Activated naive CD4-positive, alpha-beta T cell treated with anti-CD3 and anti-CD28 coated beads for 36 hours (primary cell): ENCODE measurements around the gene CNIH3. TPM values are rescaled to one million over a fixed set of nuclear protein-coding genes. Genes with fewer than 3 reads are reported as not detected.

ENCODE experiments used
- CTCF ChIA-PET: fragments of 350-600 bp; sonication (Branson Sonifier 250); formaldehyde crosslinking; loops from one replicate; lab custom pipeline; 2021; ENCODE audit warnings: antibody characterized with exemption; lab: Charles Lee
- DNase-seq: peaks from one replicate; pipeline ENCODE4 v3.0.0-alpha.2; 2020
- H3K27ac Mint-ChIP-seq: one replicate; pipeline ENCODE4 v1.8.0; 2021; ENCODE audit warnings: mild to moderate bottlenecking, mixed read lengths
- H3K27me3 Mint-ChIP-seq: one replicate; pipeline ENCODE4 v1.8.0; 2021; ENCODE audit warnings: low read depth, mixed read lengths
- H3K36me3 Mint-ChIP-seq: one replicate; pipeline ENCODE4 v1.8.0; 2021; ENCODE audit warnings: low read depth, mixed read lengths
- H3K4me1 Mint-ChIP-seq: one replicate; pipeline ENCODE4 v1.8.0; 2021; ENCODE audit warnings: low read depth, mixed read lengths
- H3K4me3 Mint-ChIP-seq: one replicate; pipeline ENCODE4 v1.8.0; 2021; ENCODE audit warnings: mild to moderate bottlenecking, moderate library complexity, mixed read lengths
- H3K9me3 Mint-ChIP-seq: one replicate; pipeline ENCODE4 v1.8.0; 2021; ENCODE audit warnings: mixed read lengths
- intact Hi-C: fragments of 100-400 bp; cut with micrococcal nuclease; formaldehyde crosslinking; loops from one replicate; pipeline ENCODE4 v1.15.1; 2023
- total RNA-seq, 2 experiments: library from RNA; stranded (reverse); gene quantifications; one replicate each; pipeline ENCODE4 v1.2.3, GENCODE V29; 2021

Gene CNIH3
- total RNA-seq, 2 experiments from 2014 or later, result 0.59 to 2.5 TPM

GRCh38 chr1:224733027-224733911 is 117.2 kb downstream of the CNIH3 start:
- H3K9me3 Mint-ChIP-seq, result no peaks in the 10 kb centered on the region
- intact Hi-C loops, result loop anchor here (5.0 kb wide), 1 partner anchor 236 kb away; no protein-coding TSS in a partner anchor
- H3K27me3 Mint-ChIP-seq, result no peaks in the 10 kb centered on the region
- peak overlapping the region; percentile 39 for H3K27ac Mint-ChIP-seq
- CTCF ChIA-PET, result no interaction called here
- H3K4me1 Mint-ChIP-seq, result peaks cover 24% of the 10 kb centered on the region
- H3K4me3 Mint-ChIP-seq, result no peak overlapping the region
- peak; percentile 18 for DNase-seq
- no peaks in the 10 kb centered on the region for H3K36me3 Mint-ChIP-seq

DNA sequence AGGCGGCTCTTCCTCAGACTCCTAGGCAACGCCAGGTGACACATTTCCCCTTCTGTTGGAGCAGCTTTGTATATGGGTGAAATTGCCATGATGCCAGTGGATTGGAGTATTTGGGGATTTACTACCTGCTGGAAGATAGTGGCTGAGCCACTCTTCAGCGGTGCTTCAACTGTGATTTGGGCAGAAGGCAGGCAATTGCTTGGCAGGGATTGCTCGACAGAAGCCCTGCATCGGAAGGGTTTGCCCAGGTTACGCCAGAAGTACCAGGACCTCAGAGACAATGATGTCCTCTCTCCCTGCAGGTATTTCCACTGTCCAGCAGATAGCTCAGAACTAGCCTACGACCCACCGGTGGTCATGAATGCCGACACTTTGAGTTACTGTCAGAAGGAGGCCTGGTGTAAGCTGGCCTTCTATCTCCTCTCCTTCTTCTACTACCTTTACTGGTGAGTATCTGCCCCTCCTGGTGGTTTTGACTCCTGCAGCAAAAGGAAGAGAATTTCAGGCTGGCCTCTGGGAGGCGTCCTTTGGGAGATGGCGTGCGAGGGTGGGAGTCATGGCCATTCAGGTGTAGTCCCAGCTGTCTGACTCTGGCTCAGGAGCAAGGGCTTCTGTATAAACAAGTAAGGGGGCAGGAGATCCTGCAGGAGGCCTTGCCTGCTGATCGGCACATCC is 118.3 kb downstream of the CNIH3 start:
- DNase-seq, result no peak
- no peaks in the 10 kb centered on the region for H3K9me3 Mint-ChIP-seq
- H3K4me3 Mint-ChIP-seq, result no peak overlapping the region
- no peak overlapping the region for H3K27ac Mint-ChIP-seq
- H3K4me1 Mint-ChIP-seq, result peaks cover 24% of the 10 kb centered on the region
- intact Hi-C loops, result loop anchor here (5.0 kb wide), 1 partner anchor 237 kb away; no protein-coding TSS in a partner anchor
- CTCF ChIA-PET, result interaction anchor here (1.0 kb wide), 1 partner anchor 117 kb away, joined by 4 read pairs; no protein-coding TSS in a partner anchor
- no peaks in the 10 kb centered on the region for H3K27me3 Mint-ChIP-seq
- H3K36me3 Mint-ChIP-seq, result no peaks in the 10 kb centered on the region

- Mint-ChIP-seq H3K9me3 (no peaks in the 10 kb centered on the region), H3K4me3 (no peak overlapping the region), H3K36me3 (no peaks in the 10 kb centered on the region), H3K27ac (no peak overlapping the region), H3K4me1 (peaks cover 26% of the 10 kb centered on the region), H3K27me3 (no peaks in the 10 kb centered on the region)
- DNase-seq, result peak; percentile 60
- CTCF ChIA-PET, result interaction anchor here (0.8 to 1.0 kb wide), 2 partner anchors 22 to 116 kb away, joined by 3 to 4 read pairs; no protein-coding TSS in a partner anchor
- intact Hi-C loops, result loop anchor here (1.0 to 5.0 kb wide), 2 partner anchors 10 to 67 kb away; no protein-coding TSS in a partner anchor
Measured at GRCh38 chr1:224735159-224735558, 119.0 kb downstream of the CNIH3 start.

GRCh38 chr1:224736619-224737352 is 120.7 kb downstream of the CNIH3 start:
- peak; percentile 36 for DNase-seq
- Mint-ChIP-seq H3K27me3 (no peaks in the 10 kb centered on the region), H3K4me3 (no peak overlapping the region), H3K36me3 (no peaks in the 10 kb centered on the region), H3K4me1 (peaks cover 26% of the 10 kb centered on the region), H3K27ac (no peak overlapping the region), H3K9me3 (no peaks in the 10 kb centered on the region)
- intact Hi-C loops, result loop anchor here (5.0 kb wide), 1 partner anchor 66 kb away; no protein-coding TSS in a partner anchor
- CTCF ChIA-PET, result interaction anchor here (2.0 kb wide), 1 partner anchor 92 kb away, joined by 5 read pairs; no protein-coding TSS in a partner anchor

DNA sequence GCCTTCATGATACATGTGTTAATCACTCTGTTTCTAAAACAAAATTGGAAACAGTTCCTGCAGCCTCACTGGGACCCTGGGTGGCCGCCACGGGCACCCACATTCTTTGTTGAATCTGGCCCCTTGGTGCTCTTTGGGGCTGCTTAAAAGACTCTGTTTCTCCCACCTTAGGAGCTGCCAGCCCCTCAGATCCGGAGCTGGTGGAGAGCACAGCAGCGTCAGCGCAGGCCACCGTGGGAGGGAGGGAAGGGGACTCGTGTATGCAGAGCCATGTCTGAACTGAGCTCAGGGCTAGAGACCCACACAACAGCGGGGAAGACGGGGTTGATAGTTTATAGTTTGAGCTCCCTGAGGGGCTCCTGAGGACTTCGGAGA is 121.2 kb downstream of the CNIH3 start:
- no peaks in the 10 kb centered on the region for H3K36me3 Mint-ChIP-seq
- no peak overlapping the region for H3K4me3 Mint-ChIP-seq
- H3K9me3 Mint-ChIP-seq, result no peaks in the 10 kb centered on the region
- H3K27ac Mint-ChIP-seq, result no peak overlapping the region
- CTCF ChIA-PET, result interaction anchor here (2.0 kb wide), 1 partner anchor 93 kb away, joined by 5 read pairs; no protein-coding TSS in a partner anchor
- H3K27me3 Mint-ChIP-seq, result no peaks in the 10 kb centered on the region
- intact Hi-C loops, result loop anchor here (5.0 kb wide), 1 partner anchor 65 kb away; no protein-coding TSS in a partner anchor
- peaks cover 26% of the 10 kb centered on the region for H3K4me1 Mint-ChIP-seq
- no peak for DNase-seq

DNA sequence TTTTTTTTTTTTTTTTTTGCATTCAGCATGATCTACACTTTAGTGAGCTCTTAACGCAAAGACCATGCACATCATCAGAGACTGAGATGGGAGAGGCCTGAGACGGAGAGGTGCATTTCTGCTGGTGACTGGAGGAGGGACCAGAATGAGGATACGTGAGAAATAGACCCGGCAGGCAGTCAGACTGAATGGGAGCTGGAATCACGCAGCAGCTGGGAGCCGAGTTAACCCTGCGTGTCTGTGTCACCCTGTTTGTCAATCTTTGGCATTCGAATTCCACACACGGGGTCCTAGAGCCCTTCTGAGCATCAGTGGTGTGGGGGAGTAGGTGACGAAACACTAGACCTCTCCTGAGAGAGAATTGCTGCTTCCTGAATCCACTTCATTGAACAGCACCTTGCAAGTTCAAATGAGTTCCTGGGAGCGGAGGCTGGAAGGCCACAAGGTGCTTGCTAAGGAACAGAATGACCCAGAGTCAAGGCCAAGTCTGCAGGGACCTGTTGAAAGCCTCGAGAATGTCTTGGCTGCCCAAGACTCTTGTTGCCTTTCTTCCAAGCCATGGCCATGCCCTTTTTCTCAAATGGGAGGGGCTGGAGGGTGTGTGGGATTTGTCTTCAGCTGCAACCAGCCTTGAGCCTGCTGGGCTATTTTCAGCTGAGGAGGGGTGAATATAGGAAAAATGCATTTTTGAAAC is 123.3 kb downstream of the CNIH3 start:
- Mint-ChIP-seq H3K27ac (no peak overlapping the region), H3K4me1 (peaks cover 18% of the 10 kb centered on the region), H3K36me3 (no peaks in the 10 kb centered on the region), H3K4me3 (no peak overlapping the region), H3K9me3 (no peaks in the 10 kb centered on the region), H3K27me3 (peaks cover 5% of the 10 kb centered on the region)
- intact Hi-C loops, result loop anchor here (5.0 kb wide), 1 partner anchor 63 kb away; no protein-coding TSS in a partner anchor
- DNase-seq, result no peak
- CTCF ChIA-PET, result no interaction called here

GRCh38 chr1:224739997-224740684 is 124.0 kb downstream of the CNIH3 start:
- Mint-ChIP-seq H3K27ac (no peak overlapping the region), H3K9me3 (no peaks in the 10 kb centered on the region), H3K4me3 (no peak overlapping the region), H3K27me3 (peaks cover 5% of the 10 kb centered on the region), H3K36me3 (no peaks in the 10 kb centered on the region), H3K4me1 (peaks cover 14% of the 10 kb centered on the region)
- intact Hi-C loops, result loop anchor here (5.0 kb wide), 1 partner anchor 62 kb away; no protein-coding TSS in a partner anchor
- CTCF ChIA-PET, result no interaction called here
- no peak for DNase-seq

DNA sequence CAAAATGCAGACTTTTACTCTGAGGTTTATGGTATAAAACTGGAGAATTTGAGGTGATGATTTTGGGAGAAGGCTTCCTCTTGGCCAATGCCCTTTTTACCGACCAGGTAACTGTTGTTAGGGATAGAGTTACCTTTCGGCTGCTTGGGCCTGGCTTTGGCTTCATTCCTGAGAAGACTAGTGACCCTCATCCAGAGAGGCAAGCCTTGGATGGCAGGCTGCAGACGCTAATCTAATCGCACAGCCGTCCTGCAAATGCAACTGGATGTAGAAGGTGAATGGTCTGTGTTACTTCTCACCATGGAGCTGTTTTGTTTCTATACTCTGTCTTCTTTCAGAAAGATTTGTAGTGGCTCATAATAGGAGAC is 124.6 kb downstream of the CNIH3 start:
- DNase-seq, result no peak
- intact Hi-C loops, result no loop called here
- CTCF ChIA-PET, result no interaction called here
- Mint-ChIP-seq H3K4me1 (peaks cover 17% of the 10 kb centered on the region), H3K27me3 (peaks cover 5% of the 10 kb centered on the region), H3K9me3 (no peaks in the 10 kb centered on the region), H3K27ac (no peak overlapping the region), H3K4me3 (no peak overlapping the region), H3K36me3 (no peaks in the 10 kb centered on the region)

DNA sequence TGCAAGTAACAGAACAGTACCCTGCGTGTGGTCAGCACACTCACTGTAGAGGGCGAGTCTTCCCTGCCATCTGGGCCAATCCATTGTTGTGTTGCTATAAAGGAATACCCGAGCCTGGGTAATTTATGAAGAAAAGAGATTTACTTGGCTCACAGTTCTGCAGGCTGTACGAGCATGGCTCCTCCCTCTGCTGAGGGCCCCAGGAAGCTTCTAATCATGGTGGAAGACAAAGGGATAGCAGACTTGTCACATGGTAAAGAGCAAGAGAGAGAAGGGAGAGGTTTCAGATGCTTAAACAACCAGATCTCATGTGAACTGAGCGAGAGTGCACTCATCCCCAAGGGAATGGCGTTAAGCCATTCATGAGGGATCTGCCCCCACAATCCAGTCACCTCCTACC is 126.2 kb downstream of the CNIH3 start:
- CTCF ChIA-PET, result no interaction called here
- no peak overlapping the region for H3K27ac Mint-ChIP-seq
- intact Hi-C loops, result no loop called here
- H3K36me3 Mint-ChIP-seq, result no peaks in the 10 kb centered on the region
- no peak for DNase-seq
- no peak overlapping the region for H3K4me3 Mint-ChIP-seq
- H3K27me3 Mint-ChIP-seq, result peaks cover 5% of the 10 kb centered on the region
- H3K4me1 Mint-ChIP-seq, result peaks cover 26% of the 10 kb centered on the region
- H3K9me3 Mint-ChIP-seq, result no peaks in the 10 kb centered on the region

DNA sequence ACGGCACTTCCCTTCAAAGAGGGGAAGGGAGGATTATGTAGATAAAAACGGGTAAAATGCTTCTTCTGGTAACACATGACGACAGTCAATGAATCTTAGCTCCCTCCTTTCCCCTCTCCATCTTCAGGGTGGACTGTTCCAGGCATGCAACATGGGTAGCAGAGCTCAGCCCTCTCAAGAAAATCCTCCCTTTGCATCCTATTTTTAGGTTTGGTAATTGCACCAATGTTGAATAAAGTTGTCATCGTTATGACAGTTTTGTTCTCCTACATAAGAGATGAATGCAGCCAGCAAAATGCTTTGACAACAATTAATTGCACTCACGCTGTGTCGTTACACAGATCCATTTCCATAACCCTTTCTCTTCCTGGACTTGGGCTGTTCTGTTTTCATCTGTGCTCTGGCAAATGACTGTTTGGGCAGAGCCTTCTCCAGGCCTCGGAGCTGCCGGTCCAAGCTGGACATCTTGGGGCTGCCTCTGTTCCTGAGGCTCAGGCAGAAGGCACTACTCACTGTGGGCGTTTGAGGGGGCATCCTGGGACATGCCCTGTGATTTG is 127.6 kb downstream of the CNIH3 start:
- H3K27ac Mint-ChIP-seq, result no peak overlapping the region
- peaks cover 26% of the 10 kb centered on the region for H3K4me1 Mint-ChIP-seq
- no peak overlapping the region for H3K4me3 Mint-ChIP-seq
- intact Hi-C loops, result no loop called here
- CTCF ChIA-PET, result no interaction called here
- no peak for DNase-seq
- H3K27me3 Mint-ChIP-seq, result peaks cover 5% of the 10 kb centered on the region
- no peaks in the 10 kb centered on the region for H3K9me3 Mint-ChIP-seq
- no peaks in the 10 kb centered on the region for H3K36me3 Mint-ChIP-seq

GRCh38 chr1:224744521-224744920 is 128.4 kb downstream of the CNIH3 start:
- Mint-ChIP-seq H3K27me3 (peaks cover 10% of the 10 kb centered on the region), H3K9me3 (no peaks in the 10 kb centered on the region), H3K27ac (no peak overlapping the region), H3K36me3 (no peaks in the 10 kb centered on the region), H3K4me3 (no peak overlapping the region), H3K4me1 (peaks cover 26% of the 10 kb centered on the region)
- DNase-seq, result no peak
- CTCF ChIA-PET, result interaction anchor here (0.6 kb wide), 1 partner anchor 236 kb away, joined by 3 read pairs; no protein-coding TSS in a partner anchor
- intact Hi-C loops, result no loop called here
